WTC11 (cell line): ENCODE measurements around the gene HYOU1. TPM values are rescaled to one million over a fixed set of nuclear protein-coding genes. Genes with fewer than 3 reads are reported as not detected.

Experiments used
- ATAC-seq: fragments of 200-7000 bp; cut with Tn5 transposase; 2 replicates; pipeline ENCODE4 v1.10.0; 2021; ENCODE audit warnings: mild to moderate bottlenecking, moderate library complexity
- CTCF ChIA-PET: fragments of 300-600 bp; sonication (Branson Sonifier 250); formaldehyde crosslinking; loops from one replicate; lab custom pipeline; 2021; ENCODE audit warnings: antibody characterized with exemption; lab: Charles Lee
- POLR2A ChIA-PET: fragments of 350-600 bp; sonication (Branson Sonifier 250); formaldehyde crosslinking; loops from one replicate; lab custom pipeline; 2021; ENCODE audit warnings: antibody characterized with exemption; lab: Charles Lee
- DNase-seq: peaks from one replicate; pipeline ENCODE4 v3.0.0; 2021; ENCODE audit warnings: low spot score
- H3K27ac Mint-ChIP-seq: 2 replicates; pipeline ENCODE4 v1.8.0; 2021; ENCODE audit warnings: mixed read lengths
- H3K27me3 Mint-ChIP-seq: 2 replicates; pipeline ENCODE4 v1.8.0; 2021; ENCODE audit warnings: low read depth, mild to moderate bottlenecking, moderate library complexity, mixed read lengths
- H3K36me3 Mint-ChIP-seq: 2 replicates; pipeline ENCODE4 v1.8.0; 2021; ENCODE audit warnings: mixed read lengths
- H3K4me1 Mint-ChIP-seq: 2 replicates; pipeline ENCODE4 v1.8.0; 2022; ENCODE audit warnings: mixed read lengths
- H3K4me3 Mint-ChIP-seq: 2 replicates; pipeline ENCODE4 v1.8.0; 2021; ENCODE audit warnings: mild to moderate bottlenecking, moderate library complexity, mixed read lengths
- H3K9me3 Mint-ChIP-seq: 2 replicates; pipeline ENCODE4 v1.8.0; 2021; ENCODE audit warnings: mixed read lengths
- CBFB ChIP-seq: sonication (generic); formaldehyde crosslinking; IDR thresholded peaks from 2 replicates; pipeline ENCODE4 v1.8.1; 2022; ENCODE audit warnings: mild to moderate bottlenecking, low read depth, missing genetic modification reagents
- EMX1 ChIP-seq: fragments of 250-450 bp; sonication (Bioruptor Pico); IDR thresholded peaks from 2 replicates; pipeline ENCODE4 v1.8.0; 2021; ENCODE audit warnings: mild to moderate bottlenecking
- ESRRA ChIP-seq: sonication (generic); formaldehyde crosslinking; IDR thresholded peaks from 2 replicates; pipeline ENCODE4 v1.8.1; 2022; ENCODE audit warnings: mild to moderate bottlenecking, missing genetic modification reagents, borderline replicate concordance
- FOXJ3 ChIP-seq: sonication (generic); formaldehyde crosslinking; IDR thresholded peaks from 2 replicates; pipeline ENCODE4 v1.9.0; 2021; ENCODE audit warnings: missing genetic modification reagents, mild to moderate bottlenecking, borderline replicate concordance
- JUN ChIP-seq: sonication (generic); formaldehyde crosslinking; IDR thresholded peaks from 2 replicates; pipeline ENCODE4 v1.8.0; 2023; ENCODE audit warnings: mild to moderate bottlenecking, missing genetic modification reagents
- PRRX2 ChIP-seq: fragments of 250-450 bp; sonication (Bioruptor Pico); IDR thresholded peaks from 2 replicates; pipeline ENCODE4 v1.8.0; 2021; ENCODE audit warnings: mild to moderate bottlenecking
- RELA ChIP-seq: sonication (generic); formaldehyde crosslinking; IDR thresholded peaks from 2 replicates; pipeline ENCODE4 v1.8.1; 2022; ENCODE audit warnings: missing genetic modification reagents, mild to moderate bottlenecking, borderline replicate concordance
- TP53 ChIP-seq: sonication (generic); formaldehyde crosslinking; IDR thresholded peaks from 2 replicates; pipeline ENCODE4 v1.8.1; 2023; ENCODE audit warnings: mild to moderate bottlenecking, missing genetic modification reagents
- ZNF317 ChIP-seq: sonication (generic); formaldehyde crosslinking; IDR thresholded peaks from 2 replicates; pipeline ENCODE4 v1.8.1; 2023; ENCODE audit warnings: low read depth, mild to moderate bottlenecking, moderate library complexity, missing genetic modification reagents, borderline replicate concordance
- total RNA-seq: library from RNA; stranded (reverse); gene quantifications from 3 replicates; pipeline ENCODE4 v1.2.3, GENCODE V29; 2021
- TF ChIP-seq, protein P1 (sequence below): sonication (generic); formaldehyde crosslinking; IDR thresholded peaks from 2 replicates; pipeline ENCODE4 v1.8.0; 2022; ENCODE audit warnings: mild to moderate bottlenecking, missing genetic modification reagents
- TF ChIP-seq, protein P2 (sequence below): fragments of 250-450 bp; sonication (Bioruptor Pico); IDR thresholded peaks from 2 replicates; pipeline ENCODE4 v1.9.0; 2021; ENCODE audit warnings: mild to moderate bottlenecking
- TF ChIP-seq, protein P3 (sequence below): sonication (generic); formaldehyde crosslinking; IDR thresholded peaks from 2 replicates; pipeline ENCODE4 v1.8.0; 2022; ENCODE audit warnings: mild to moderate bottlenecking, missing genetic modification reagents
- TF ChIP-seq, protein P4 (sequence below): sonication (generic); formaldehyde crosslinking; IDR thresholded peaks from 2 replicates; pipeline ENCODE4 v1.8.0; 2022; ENCODE audit warnings: mild to moderate bottlenecking, missing genetic modification reagents
- TF ChIP-seq, protein P5 (sequence below): sonication (generic); formaldehyde crosslinking; IDR thresholded peaks from 2 replicates; pipeline ENCODE4 v1.8.0; 2023; ENCODE audit warnings: missing genetic modification reagents, mild to moderate bottlenecking, borderline replicate concordance
- TF ChIP-seq, protein P6 (sequence below): fragments of 250-450 bp; sonication (Bioruptor Pico); conservative IDR thresholded peaks from 2 replicates; pipeline ENCODE4 v1.9.0; 2021; ENCODE audit warnings: mild to moderate bottlenecking
- TF ChIP-seq, protein P7 (sequence below): sonication (generic); formaldehyde crosslinking; IDR thresholded peaks from 2 replicates; pipeline ENCODE4 v1.8.1; 2022; ENCODE audit warnings: missing genetic modification reagents, borderline replicate concordance
- TF ChIP-seq, protein P8 (sequence below): fragments of 250-450 bp; sonication (Bioruptor Pico); IDR thresholded peaks from 2 replicates; pipeline ENCODE4 v1.9.0; 2021; ENCODE audit warnings: mild to moderate bottlenecking

HYOU1 gene
- total RNA-seq, 1 experiment from 2014 or later, result 276 TPM

DNA sequence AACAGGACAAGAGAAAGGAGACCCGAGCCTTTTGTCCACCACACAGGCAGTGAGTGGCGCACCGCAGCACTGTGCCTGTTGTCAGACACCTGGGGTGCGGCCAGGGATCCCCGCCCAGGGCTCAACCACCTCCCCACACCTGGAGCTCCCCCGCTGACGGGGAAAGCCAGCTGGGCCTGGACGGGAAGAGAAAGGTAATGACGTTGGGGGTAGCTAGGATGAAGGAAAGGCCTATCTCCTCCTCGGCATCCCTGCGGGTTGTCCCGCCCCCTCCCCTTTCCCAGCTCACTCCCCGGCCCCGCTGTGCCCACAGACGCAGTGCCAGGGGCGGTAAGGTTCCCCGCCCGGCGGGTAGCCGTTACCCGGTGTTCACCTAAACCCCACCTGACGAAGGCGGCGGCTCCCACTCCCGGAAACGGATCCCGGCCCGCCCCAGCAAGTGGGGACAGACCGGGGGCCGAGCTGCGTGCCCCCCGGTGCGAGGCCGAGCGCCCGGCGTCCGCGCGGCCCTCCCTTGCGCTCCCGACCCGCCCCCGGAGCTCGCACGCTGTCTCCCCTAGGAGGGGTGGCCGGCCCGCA, 495 bp downstream of the HYOU1 start:
- peak; percentile 0; the same call in 1 of the 2 replicates for ATAC-seq
- peaks cover 17% of the 10 kb centered on the region for H3K4me1 Mint-ChIP-seq
- peaks cover 45% of the 10 kb centered on the region for H3K36me3 Mint-ChIP-seq
- ChIA-PET CTCF (interaction anchor here (0.6 to 3.0 kb wide), 9 partner anchors 9 to 315 kb away, joined by 3 to 14 read pairs (median 4); partner anchors contain the start of genes CBL, CENATAC and VPS11), POLR2A (interaction anchor here (0.6 to 2.6 kb wide), 9 partner anchors 9 to 145 kb away, joined by 3 to 20 read pairs (median 5); partner anchors contain the start of genes CENATAC, DPAGT1, HMBS and NLRX1)
- H3K4me3 Mint-ChIP-seq, result peak overlapping the region; percentile 89
- peak; percentile 55 for DNase-seq
- H3K9me3 Mint-ChIP-seq, result no peaks in the 10 kb centered on the region
- no peaks in the 10 kb centered on the region for H3K27me3 Mint-ChIP-seq
- H3K27ac Mint-ChIP-seq, result peak overlapping the region; percentile 88
- TF ChIP-seq, protein P1, sequence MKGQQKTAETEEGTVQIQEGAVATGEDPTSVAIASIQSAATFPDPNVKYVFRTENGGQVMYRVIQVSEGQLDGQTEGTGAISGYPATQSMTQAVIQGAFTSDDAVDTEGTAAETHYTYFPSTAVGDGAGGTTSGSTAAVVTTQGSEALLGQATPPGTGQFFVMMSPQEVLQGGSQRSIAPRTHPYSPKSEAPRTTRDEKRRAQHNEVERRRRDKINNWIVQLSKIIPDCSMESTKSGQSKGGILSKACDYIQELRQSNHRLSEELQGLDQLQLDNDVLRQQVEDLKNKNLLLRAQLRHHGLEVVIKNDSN (CRISPR knock-in tag), result no peak
- TF ChIP-seq, protein P2, sequence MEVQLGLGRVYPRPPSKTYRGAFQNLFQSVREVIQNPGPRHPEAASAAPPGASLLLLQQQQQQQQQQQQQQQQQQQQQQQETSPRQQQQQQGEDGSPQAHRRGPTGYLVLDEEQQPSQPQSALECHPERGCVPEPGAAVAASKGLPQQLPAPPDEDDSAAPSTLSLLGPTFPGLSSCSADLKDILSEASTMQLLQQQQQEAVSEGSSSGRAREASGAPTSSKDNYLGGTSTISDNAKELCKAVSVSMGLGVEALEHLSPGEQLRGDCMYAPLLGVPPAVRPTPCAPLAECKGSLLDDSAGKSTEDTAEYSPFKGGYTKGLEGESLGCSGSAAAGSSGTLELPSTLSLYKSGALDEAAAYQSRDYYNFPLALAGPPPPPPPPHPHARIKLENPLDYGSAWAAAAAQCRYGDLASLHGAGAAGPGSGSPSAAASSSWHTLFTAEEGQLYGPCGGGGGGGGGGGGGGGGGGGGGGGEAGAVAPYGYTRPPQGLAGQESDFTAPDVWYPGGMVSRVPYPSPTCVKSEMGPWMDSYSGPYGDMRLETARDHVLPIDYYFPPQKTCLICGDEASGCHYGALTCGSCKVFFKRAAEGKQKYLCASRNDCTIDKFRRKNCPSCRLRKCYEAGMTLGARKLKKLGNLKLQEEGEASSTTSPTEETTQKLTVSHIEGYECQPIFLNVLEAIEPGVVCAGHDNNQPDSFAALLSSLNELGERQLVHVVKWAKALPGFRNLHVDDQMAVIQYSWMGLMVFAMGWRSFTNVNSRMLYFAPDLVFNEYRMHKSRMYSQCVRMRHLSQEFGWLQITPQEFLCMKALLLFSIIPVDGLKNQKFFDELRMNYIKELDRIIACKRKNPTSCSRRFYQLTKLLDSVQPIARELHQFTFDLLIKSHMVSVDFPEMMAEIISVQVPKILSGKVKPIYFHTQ (CRISPR knock-in tag), result no peak
- TF ChIP-seq EMX1 (CRISPR knock-in tag), result no peak
- no peak for TF ChIP-seq ZNF317 (CRISPR knock-in tag)
- TF ChIP-seq, protein P3, sequence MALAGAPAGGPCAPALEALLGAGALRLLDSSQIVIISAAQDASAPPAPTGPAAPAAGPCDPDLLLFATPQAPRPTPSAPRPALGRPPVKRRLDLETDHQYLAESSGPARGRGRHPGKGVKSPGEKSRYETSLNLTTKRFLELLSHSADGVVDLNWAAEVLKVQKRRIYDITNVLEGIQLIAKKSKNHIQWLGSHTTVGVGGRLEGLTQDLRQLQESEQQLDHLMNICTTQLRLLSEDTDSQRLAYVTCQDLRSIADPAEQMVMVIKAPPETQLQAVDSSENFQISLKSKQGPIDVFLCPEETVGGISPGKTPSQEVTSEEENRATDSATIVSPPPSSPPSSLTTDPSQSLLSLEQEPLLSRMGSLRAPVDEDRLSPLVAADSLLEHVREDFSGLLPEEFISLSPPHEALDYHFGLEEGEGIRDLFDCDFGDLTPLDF, result 0 out of 2 replicates have a peak, but pooled peaks have one; percentile 15
- TF ChIP-seq, protein P4, sequence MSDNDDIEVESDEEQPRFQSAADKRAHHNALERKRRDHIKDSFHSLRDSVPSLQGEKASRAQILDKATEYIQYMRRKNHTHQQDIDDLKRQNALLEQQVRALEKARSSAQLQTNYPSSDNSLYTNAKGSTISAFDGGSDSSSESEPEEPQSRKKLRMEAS (CRISPR knock-in tag), result no peak
- TF ChIP-seq, protein P5, sequence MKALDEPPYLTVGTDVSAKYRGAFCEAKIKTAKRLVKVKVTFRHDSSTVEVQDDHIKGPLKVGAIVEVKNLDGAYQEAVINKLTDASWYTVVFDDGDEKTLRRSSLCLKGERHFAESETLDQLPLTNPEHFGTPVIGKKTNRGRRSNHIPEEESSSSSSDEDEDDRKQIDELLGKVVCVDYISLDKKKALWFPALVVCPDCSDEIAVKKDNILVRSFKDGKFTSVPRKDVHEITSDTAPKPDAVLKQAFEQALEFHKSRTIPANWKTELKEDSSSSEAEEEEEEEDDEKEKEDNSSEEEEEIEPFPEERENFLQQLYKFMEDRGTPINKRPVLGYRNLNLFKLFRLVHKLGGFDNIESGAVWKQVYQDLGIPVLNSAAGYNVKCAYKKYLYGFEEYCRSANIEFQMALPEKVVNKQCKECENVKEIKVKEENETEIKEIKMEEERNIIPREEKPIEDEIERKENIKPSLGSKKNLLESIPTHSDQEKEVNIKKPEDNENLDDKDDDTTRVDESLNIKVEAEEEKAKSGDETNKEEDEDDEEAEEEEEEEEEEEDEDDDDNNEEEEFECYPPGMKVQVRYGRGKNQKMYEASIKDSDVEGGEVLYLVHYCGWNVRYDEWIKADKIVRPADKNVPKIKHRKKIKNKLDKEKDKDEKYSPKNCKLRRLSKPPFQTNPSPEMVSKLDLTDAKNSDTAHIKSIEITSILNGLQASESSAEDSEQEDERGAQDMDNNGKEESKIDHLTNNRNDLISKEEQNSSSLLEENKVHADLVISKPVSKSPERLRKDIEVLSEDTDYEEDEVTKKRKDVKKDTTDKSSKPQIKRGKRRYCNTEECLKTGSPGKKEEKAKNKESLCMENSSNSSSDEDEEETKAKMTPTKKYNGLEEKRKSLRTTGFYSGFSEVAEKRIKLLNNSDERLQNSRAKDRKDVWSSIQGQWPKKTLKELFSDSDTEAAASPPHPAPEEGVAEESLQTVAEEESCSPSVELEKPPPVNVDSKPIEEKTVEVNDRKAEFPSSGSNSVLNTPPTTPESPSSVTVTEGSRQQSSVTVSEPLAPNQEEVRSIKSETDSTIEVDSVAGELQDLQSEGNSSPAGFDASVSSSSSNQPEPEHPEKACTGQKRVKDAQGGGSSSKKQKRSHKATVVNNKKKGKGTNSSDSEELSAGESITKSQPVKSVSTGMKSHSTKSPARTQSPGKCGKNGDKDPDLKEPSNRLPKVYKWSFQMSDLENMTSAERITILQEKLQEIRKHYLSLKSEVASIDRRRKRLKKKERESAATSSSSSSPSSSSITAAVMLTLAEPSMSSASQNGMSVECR, result peak; percentile 64; the same call in 1 of the 2 replicates
- TF ChIP-seq RELA (CRISPR knock-in tag), result no peak
- TF ChIP-seq FOXJ3, result no peak
- TF ChIP-seq CBFB, result no peak
- TF ChIP-seq, protein P6, sequence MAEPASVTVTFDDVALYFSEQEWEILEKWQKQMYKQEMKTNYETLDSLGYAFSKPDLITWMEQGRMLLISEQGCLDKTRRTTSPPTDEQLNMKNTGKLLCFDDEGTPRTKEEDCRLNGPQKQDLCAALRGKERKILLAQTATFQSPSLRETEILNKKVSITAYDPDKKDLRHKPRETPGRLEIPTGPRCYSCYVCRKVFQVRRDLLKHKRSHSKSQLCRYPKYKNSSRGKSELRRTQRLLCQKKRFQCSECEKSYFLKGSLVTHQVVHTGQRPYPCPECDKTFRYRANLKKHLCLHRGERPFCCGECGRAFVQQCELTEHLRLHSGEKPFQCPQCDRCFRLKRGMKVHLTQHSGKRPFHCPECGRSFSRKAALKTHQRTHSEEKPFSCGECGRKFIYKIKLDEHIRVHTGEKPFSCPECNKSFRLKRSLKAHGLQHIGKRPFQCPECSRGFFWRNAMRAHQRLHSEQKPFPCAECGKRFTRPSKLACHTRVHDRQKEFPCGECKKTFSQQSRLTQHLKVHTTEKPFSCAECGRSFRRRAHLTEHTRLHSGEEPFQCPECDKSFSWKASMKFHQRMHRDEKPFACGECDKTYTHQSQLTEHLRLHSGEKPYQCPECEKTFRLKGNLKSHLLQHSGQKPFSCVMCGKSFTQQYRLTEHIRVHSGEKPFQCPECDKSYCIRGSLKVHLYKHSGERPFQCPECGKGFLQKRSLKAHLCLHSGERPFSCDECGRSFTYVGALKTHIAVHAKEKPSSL (CRISPR knock-in tag), result no peak
- no peak for TF ChIP-seq PRRX2 (CRISPR knock-in tag)
- TF ChIP-seq, protein P7, sequence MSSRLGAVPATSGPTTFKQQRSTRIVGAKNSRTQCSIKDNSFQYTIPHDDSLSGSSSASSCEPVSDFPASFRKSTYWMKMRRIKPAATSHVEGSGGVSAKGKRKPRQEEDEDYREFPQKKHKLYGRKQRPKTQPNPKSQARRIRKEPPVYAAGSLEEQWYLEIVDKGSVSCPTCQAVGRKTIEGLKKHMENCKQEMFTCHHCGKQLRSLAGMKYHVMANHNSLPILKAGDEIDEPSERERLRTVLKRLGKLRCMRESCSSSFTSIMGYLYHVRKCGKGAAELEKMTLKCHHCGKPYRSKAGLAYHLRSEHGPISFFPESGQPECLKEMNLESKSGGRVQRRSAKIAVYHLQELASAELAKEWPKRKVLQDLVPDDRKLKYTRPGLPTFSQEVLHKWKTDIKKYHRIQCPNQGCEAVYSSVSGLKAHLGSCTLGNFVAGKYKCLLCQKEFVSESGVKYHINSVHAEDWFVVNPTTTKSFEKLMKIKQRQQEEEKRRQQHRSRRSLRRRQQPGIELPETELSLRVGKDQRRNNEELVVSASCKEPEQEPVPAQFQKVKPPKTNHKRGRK (CRISPR knock-in tag), result no peak
- TF ChIP-seq ESRRA (CRISPR knock-in tag), result no peak
- peak; percentile 41; the same call in 1 of the 2 replicates for TF ChIP-seq JUN
- TF ChIP-seq TP53 (CRISPR knock-in tag), result no peak
- TF ChIP-seq, protein P8, sequence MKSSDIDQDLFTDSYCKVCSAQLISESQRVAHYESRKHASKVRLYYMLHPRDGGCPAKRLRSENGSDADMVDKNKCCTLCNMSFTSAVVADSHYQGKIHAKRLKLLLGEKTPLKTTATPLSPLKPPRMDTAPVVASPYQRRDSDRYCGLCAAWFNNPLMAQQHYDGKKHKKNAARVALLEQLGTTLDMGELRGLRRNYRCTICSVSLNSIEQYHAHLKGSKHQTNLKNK (CRISPR knock-in tag), result no peak
